ENCODE results near the gene KREMEN2.

Gene KREMEN2

GRCh38 chr16:2979669-2980226 is 15.7 kb downstream of the KREMEN2 start:
- DNase-seq (ENCODE audit: low spot score) = no peak

GRCh38 chr16:2980227-2981176 is 16.4 kb downstream of the KREMEN2 start, which contains the start of gene PKMYT1:
Gene PKMYT1 (minus strand): TSS chr16:2980446. CDS start chr16:2979657, 789 bp downstream.
- peak; percentile 99 for DNase-seq (ENCODE audit: low spot score)

GRCh38 chr16:2981177-2981898 is 17.3 kb downstream of the KREMEN2 start:
- peak; percentile 78 for DNase-seq (ENCODE audit: low spot score)

GRCh38 chr16:2981899-2982250 is 17.8 kb downstream of the KREMEN2 start:
- no peak for DNase-seq (ENCODE audit: low spot score)

- DNase-seq (ENCODE audit: low spot score) = no peak
Observed at GRCh38 chr16:2982402-2982801, 18.3 kb downstream of the KREMEN2 start.

GRCh38 chr16:2983706-2984136 is 19.6 kb downstream of the KREMEN2 start:
- peak; percentile 93 for DNase-seq (ENCODE audit: low spot score)

GRCh38 chr16:2985462-2985861 is 21.4 kb downstream of the KREMEN2 start:
- DNase-seq (ENCODE audit: low spot score) = no peak

GRCh38 chr16:2985893-2986355 is 21.8 kb downstream of the KREMEN2 start:
- DNase-seq (ENCODE audit: low spot score) = no peak

GRCh38 chr16:2986623-2987188 is 22.6 kb downstream of the KREMEN2 start:
- no peak for DNase-seq (ENCODE audit: low spot score)

GRCh38 chr16:2987286-2987685 is 23.2 kb downstream of the KREMEN2 start:
- DNase-seq (ENCODE audit: low spot score) = no peak

- DNase-seq (ENCODE audit: low spot score) = no peak
Observed at GRCh38 chr16:2987833-2988232, 23.8 kb downstream of the KREMEN2 start.

- DNase-seq (ENCODE audit: low spot score) = no peak
Observed at GRCh38 chr16:2988590-2989099, 24.6 kb downstream of the KREMEN2 start.

GRCh38 chr16:2990891-2991290 is 26.8 kb downstream of the KREMEN2 start:
- DNase-seq (ENCODE audit: low spot score) = no peak

GRCh38 chr16:2991566-2992261 is 27.6 kb downstream of the KREMEN2 start:
- DNase-seq (ENCODE audit: low spot score) = no peak

- DNase-seq (ENCODE audit: low spot score) = no peak
Observed at GRCh38 chr16:2992383-2993081, 28.5 kb downstream of the KREMEN2 start.

- DNase-seq (ENCODE audit: low spot score) = no peak
Observed at GRCh38 chr16:2996298-2996697, 32.2 kb downstream of the KREMEN2 start.

- no peak for DNase-seq (ENCODE audit: low spot score)
Observed at GRCh38 chr16:2999929-3000328, 35.9 kb downstream of the KREMEN2 start.

GRCh38 chr16:3000540-3000939 is 36.5 kb downstream of the KREMEN2 start:
- no peak for DNase-seq (ENCODE audit: low spot score)

GRCh38 chr16:3001316-3001715 is 37.2 kb downstream of the KREMEN2 start:
- DNase-seq (ENCODE audit: low spot score) = no peak

GRCh38 chr16:3003582-3004270 is 39.7 kb downstream of the KREMEN2 start:
- peak; percentile 98 for DNase-seq (ENCODE audit: low spot score)

All from D341Med (cell line).